H9 (cell line): ENCODE data around the gene UMAD1. TPM values are rescaled to one million over a fixed set of nuclear protein-coding genes. Genes with fewer than 3 reads are reported as not detected.

Source experiments
- DNase-seq: peaks from one replicate; pipeline ENCODE4 v3.0.0-alpha.2; 2017
- H2AFZ ChIP-seq: one replicate; pipeline ENCODE4 v1.6.1; 2013; ENCODE audit warnings: mild to moderate bottlenecking, low read length, control low read depth, moderate library complexity
- H2AK5ac ChIP-seq: 2 replicates; pipeline ENCODE4 v1.6.1; 2013; ENCODE audit warnings: low read length, control low read depth, mixed read lengths; ENCODE audit not compliant: insufficient read length
- H2BK120ac ChIP-seq: one replicate; pipeline ENCODE4 v1.6.1; 2013; ENCODE audit warnings: low read depth, mild to moderate bottlenecking, low read length, control low read depth, inconsistent platforms; ENCODE audit not compliant: poor library complexity, severe bottlenecking
- H2BK12ac ChIP-seq: 2 replicates; pipeline ENCODE4 v1.6.1; 2013; ENCODE audit warnings: low read length, control low read depth, mixed read lengths, low read depth; ENCODE audit not compliant: insufficient read length
- H2BK15ac ChIP-seq: 2 replicates; pipeline ENCODE4 v1.6.1; 2013; ENCODE audit warnings: low read depth, low read length, control low read depth
- H2BK20ac ChIP-seq: one replicate; pipeline ENCODE4 v1.6.1; 2013; ENCODE audit warnings: low read depth, mild to moderate bottlenecking, low read length, control low read depth, inconsistent platforms; ENCODE audit not compliant: poor library complexity, severe bottlenecking
- H2BK5ac ChIP-seq: 2 replicates; pipeline ENCODE4 v1.6.1; 2013; ENCODE audit warnings: low read length, control low read depth, mixed read lengths; ENCODE audit not compliant: insufficient read length
- H3K14ac ChIP-seq: 2 replicates; pipeline ENCODE4 v1.6.1; 2013; ENCODE audit warnings: low read length, control low read depth; ENCODE audit not compliant: insufficient read depth
- H3K18ac ChIP-seq: 2 replicates; pipeline ENCODE4 v1.6.1; 2013; ENCODE audit warnings: low read depth, mild to moderate bottlenecking, mixed read lengths, low read length, control low read depth; ENCODE audit not compliant: insufficient read length
- H3K23ac ChIP-seq: 2 replicates; pipeline ENCODE4 v1.6.1; 2013; ENCODE audit warnings: low read length, control low read depth, mixed read lengths, low read depth; ENCODE audit not compliant: insufficient read length
- H3K23me2 ChIP-seq: 2 replicates; pipeline ENCODE4 v1.6.1; 2013; ENCODE audit warnings: low read depth, mild to moderate bottlenecking, mixed read lengths, low read length, control low read depth; ENCODE audit not compliant: insufficient read length, poor library complexity, severe bottlenecking
- H3K27ac ChIP-seq: 2 replicates; pipeline ENCODE4 v1.5.1; 2013; ENCODE audit warnings: low read length, control low read depth, mixed read lengths, low read depth; ENCODE audit not compliant: insufficient read length
- H3K27me3 ChIP-seq: 2 replicates; pipeline ENCODE4 v1.6.1; 2013; ENCODE audit warnings: low read length, control low read depth, inconsistent platforms; ENCODE audit not compliant: insufficient read depth
- H3K4ac ChIP-seq: 2 replicates; pipeline ENCODE4 v1.6.1; 2013; ENCODE audit warnings: low read depth, mild to moderate bottlenecking, control low read depth, inconsistent platforms, low read length, moderate library complexity
- H3K4me1 ChIP-seq: 2 replicates; pipeline ENCODE4 v1.6.1; 2013; ENCODE audit warnings: low read length, control low read depth, inconsistent platforms; ENCODE audit not compliant: insufficient read depth
- H3K4me2 ChIP-seq: 2 replicates; pipeline ENCODE4 v1.6.1; 2013; ENCODE audit warnings: low read length, control low read depth, mixed read lengths; ENCODE audit not compliant: insufficient read length, insufficient read depth
- H3K56ac ChIP-seq: 2 replicates; pipeline ENCODE4 v1.6.1; 2013; ENCODE audit warnings: low read depth, mild to moderate bottlenecking, mixed read lengths, low read length, control low read depth; ENCODE audit not compliant: insufficient read length
- H3K79me1 ChIP-seq: 2 replicates; pipeline ENCODE4 v1.6.1; 2013; ENCODE audit warnings: low read depth, mild to moderate bottlenecking, moderate library complexity, low read length, control low read depth, inconsistent platforms; ENCODE audit not compliant: insufficient read depth, poor library complexity, severe bottlenecking
- H3K79me2 ChIP-seq: 2 replicates; pipeline ENCODE4 v1.6.1; 2013; ENCODE audit warnings: low read length, control low read depth, inconsistent platforms; ENCODE audit not compliant: insufficient read depth
- H3K9ac ChIP-seq: 2 replicates; pipeline ENCODE4 v1.6.1; 2013; ENCODE audit warnings: low read length, control low read depth, mixed read lengths; ENCODE audit not compliant: insufficient read length; ENCODE audit errors: extremely low read depth
- H3K9me3 ChIP-seq: one replicate; pipeline ENCODE4 v1.6.1; 2013; ENCODE audit warnings: low read depth, low read length, inconsistent platforms; ENCODE audit not compliant: control insufficient read depth
- H3T11ph ChIP-seq: one replicate; pipeline ENCODE4 v1.6.1; 2013; ENCODE audit warnings: mild to moderate bottlenecking, low read length, control low read depth, inconsistent platforms
- H4K20me1 ChIP-seq: one replicate; pipeline ENCODE4 v1.6.1; 2013; ENCODE audit not compliant: control insufficient read depth, insufficient read length, insufficient read depth
- H4K5ac ChIP-seq: 2 replicates; pipeline ENCODE4 v1.6.1; 2013; ENCODE audit warnings: low read depth, mild to moderate bottlenecking, mixed read lengths, low read length, control low read depth; ENCODE audit not compliant: insufficient read length
- H4K8ac ChIP-seq: replicated peaks from 2 replicates; pipeline ENCODE4 v1.6.1; 2013; ENCODE audit warnings: low read length, control low read depth, mixed read lengths, low read depth; ENCODE audit not compliant: insufficient read length
- H4K91ac ChIP-seq: 2 replicates; pipeline ENCODE4 v1.6.1; 2013; ENCODE audit warnings: low read depth, mild to moderate bottlenecking, moderate library complexity, mixed read lengths, low read length, control low read depth; ENCODE audit not compliant: insufficient read length
- H3K27ac Mint-ChIP-seq, 3 experiments: 2 replicates in 2 of 3; 3 replicates in 1 of 3; pipeline ENCODE4 v1.8.0; 2020 to 2021; ENCODE audit warnings: mixed read lengths in 3 of 3, mild to moderate bottlenecking in 1 of 3, moderate library complexity in 1 of 3
- H3K27me3 Mint-ChIP-seq: 2 replicates; pipeline ENCODE4 v1.8.0; 2021; ENCODE audit warnings: low read depth, mild to moderate bottlenecking, moderate library complexity, mixed read lengths
- H3K36me3 Mint-ChIP-seq, 3 experiments: 2 replicates in 2 of 3; 3 replicates in 1 of 3; pipeline ENCODE4 v1.8.0; 2020 to 2021; ENCODE audit warnings: low read depth in 3 of 3, mixed read lengths in 3 of 3; ENCODE audit not compliant: insufficient read depth in 1 of 3
- H3K4me1 Mint-ChIP-seq, 2 experiments: 2 replicates each; pipeline ENCODE4 v1.8.0; 2020; ENCODE audit warnings: mixed read lengths in 2 of 2
- H3K4me3 Mint-ChIP-seq, 2 experiments: 2 replicates in 1 of 2; 3 replicates in 1 of 2; pipeline ENCODE4 v1.8.0; 2020 to 2021; ENCODE audit warnings: mild to moderate bottlenecking in 2 of 2, mixed read lengths in 2 of 2, moderate library complexity in 1 of 2
- H3K9me3 Mint-ChIP-seq, 2 experiments: 2 replicates in 1 of 2; 3 replicates in 1 of 2; pipeline ENCODE4 v1.8.0; 2020; ENCODE audit warnings: mild to moderate bottlenecking in 2 of 2, mixed read lengths in 2 of 2, moderate library complexity in 1 of 2
- WGBS: extraction: QIAGEN DNeasy Blood & Tissue Kit; methylation state at CpG from one replicate; pipeline ENCODE4 v1.1.7; 2013; ENCODE audit warnings: missing lambda C conversion rate, low lambda C conversion rate, mixed read lengths; ENCODE audit not compliant: insufficient read length; ENCODE audit errors: extremely low coverage; 5-methylcytosine and 5-hydroxymethylcytosine counted together
- total RNA-seq: library from RNA; stranded (reverse); gene quantifications from 2 replicates; pipeline ENCODE4 v1.2.1, GENCODE V29; 2021
- TF ChIP-seq, protein P1 (sequence below): fragments of 200-600 bp; sonication (generic); conservative IDR thresholded peaks from 3 replicates; pipeline ENCODE4 v1.8.0; 2021; ENCODE audit warnings: antibody characterized with exemption, mild to moderate bottlenecking

Gene UMAD1
- total RNA-seq, 1 experiment from 2014 or later: 8.9 TPM

DNA sequence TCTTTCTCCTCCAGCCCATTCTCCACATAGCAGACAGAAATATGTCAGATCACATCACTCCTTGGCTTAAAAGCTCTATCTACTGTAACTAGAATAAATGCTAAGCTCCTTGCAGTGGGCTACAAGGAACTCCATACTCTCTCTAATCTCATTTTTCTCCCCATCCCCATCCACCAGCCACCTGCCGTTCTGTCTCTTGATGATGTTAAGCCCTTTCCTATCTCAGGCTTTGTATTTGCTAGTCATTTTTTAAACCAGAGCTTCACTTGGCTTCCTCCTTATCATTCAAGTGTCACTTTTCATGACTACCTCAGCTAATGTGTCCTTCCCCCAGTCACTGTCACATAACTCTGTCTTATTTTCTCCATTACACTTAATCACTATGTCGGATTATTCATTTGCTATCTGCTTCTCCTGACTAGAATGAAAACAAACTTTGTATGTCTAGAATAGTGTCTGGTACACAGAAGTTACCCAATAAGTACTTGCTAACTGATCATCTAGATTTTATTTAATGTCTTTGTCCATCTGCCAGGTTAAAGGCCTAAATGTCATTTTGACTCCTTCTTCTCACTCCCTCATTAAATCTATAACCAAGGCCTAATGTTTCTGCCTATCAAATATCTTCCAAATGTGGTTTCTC, 165.1 kb downstream of the UMAD1 start:
- no peak overlapping the region for H2AFZ ChIP-seq
- no peaks in the 10 kb centered on the region for H3K23me2 ChIP-seq
- Mint-ChIP-seq H3K9me3 (no peaks in the 10 kb centered on the region), H3K27ac (no peak overlapping the region), H3K36me3 (no peaks in the 10 kb centered on the region), H3K4me3 (no peak overlapping the region), H3K27me3 (no peaks in the 10 kb centered on the region), H3K4me1 (peaks cover 8 to 11% of the 10 kb centered on the region in 2 experiments)
- H3K23ac ChIP-seq: no peak overlapping the region
- no peak overlapping the region for H3K56ac ChIP-seq
- H3K9ac ChIP-seq: no peak overlapping the region
- no peaks in the 10 kb centered on the region for H4K20me1 ChIP-seq
- no peak overlapping the region for H2BK120ac ChIP-seq
- H3K4me1 ChIP-seq: no peaks in the 10 kb centered on the region
- no peak overlapping the region for H4K91ac ChIP-seq
- no peak overlapping the region for H2BK15ac ChIP-seq
- H3K4ac ChIP-seq: no peak overlapping the region
- H3K18ac ChIP-seq: no peak overlapping the region
- no CpG with 5 or more reads among the region's 2 CpGs for WGBS
- H3K27ac ChIP-seq: no peak overlapping the region
- no peaks in the 10 kb centered on the region for H3K79me2 ChIP-seq
- no peak overlapping the region for H2BK12ac ChIP-seq
- H3K14ac ChIP-seq: no peak overlapping the region
- H3K4me2 ChIP-seq: no peak overlapping the region
- H4K8ac ChIP-seq: no peak overlapping the region
- DNase-seq: no peak
- H2AK5ac ChIP-seq: no peak overlapping the region
- H3K27me3 ChIP-seq: no peaks in the 10 kb centered on the region
- no peaks in the 10 kb centered on the region for H3K9me3 ChIP-seq
- H2BK20ac ChIP-seq: no peak overlapping the region
- no peak overlapping the region for H2BK5ac ChIP-seq
- no peak overlapping the region for H4K5ac ChIP-seq
- TF ChIP-seq, protein P1, sequence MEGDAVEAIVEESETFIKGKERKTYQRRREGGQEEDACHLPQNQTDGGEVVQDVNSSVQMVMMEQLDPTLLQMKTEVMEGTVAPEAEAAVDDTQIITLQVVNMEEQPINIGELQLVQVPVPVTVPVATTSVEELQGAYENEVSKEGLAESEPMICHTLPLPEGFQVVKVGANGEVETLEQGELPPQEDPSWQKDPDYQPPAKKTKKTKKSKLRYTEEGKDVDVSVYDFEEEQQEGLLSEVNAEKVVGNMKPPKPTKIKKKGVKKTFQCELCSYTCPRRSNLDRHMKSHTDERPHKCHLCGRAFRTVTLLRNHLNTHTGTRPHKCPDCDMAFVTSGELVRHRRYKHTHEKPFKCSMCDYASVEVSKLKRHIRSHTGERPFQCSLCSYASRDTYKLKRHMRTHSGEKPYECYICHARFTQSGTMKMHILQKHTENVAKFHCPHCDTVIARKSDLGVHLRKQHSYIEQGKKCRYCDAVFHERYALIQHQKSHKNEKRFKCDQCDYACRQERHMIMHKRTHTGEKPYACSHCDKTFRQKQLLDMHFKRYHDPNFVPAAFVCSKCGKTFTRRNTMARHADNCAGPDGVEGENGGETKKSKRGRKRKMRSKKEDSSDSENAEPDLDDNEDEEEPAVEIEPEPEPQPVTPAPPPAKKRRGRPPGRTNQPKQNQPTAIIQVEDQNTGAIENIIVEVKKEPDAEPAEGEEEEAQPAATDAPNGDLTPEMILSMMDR: no peak
- no peak overlapping the region for H3T11ph ChIP-seq
- H3K79me1 ChIP-seq: no peaks in the 10 kb centered on the region
